HFF-Myc (cell line): Measurements from ENCODE around the gene USP44.

Experiments
- DNase-seq: peaks from one replicate; pipeline ENCODE4 v3.0.0-alpha.2; 2011; ENCODE audit warnings: low read depth; ENCODE audit errors: extremely low read depth
- H3K4me3 ChIP-seq: replicated peaks from 2 replicates; pipeline ENCODE4 v1.5.1; 2011; ENCODE audit warnings: low read depth, mild to moderate bottlenecking, control low read depth, low read length
- TF ChIP-seq, protein P1 (sequence below): IDR thresholded peaks from 2 replicates; pipeline ENCODE4 v1.5.1; 2012; ENCODE audit warnings: mild to moderate bottlenecking, low read depth, low read length, control low read depth; ENCODE audit errors: missing control alignments

USP44 gene

DNA sequence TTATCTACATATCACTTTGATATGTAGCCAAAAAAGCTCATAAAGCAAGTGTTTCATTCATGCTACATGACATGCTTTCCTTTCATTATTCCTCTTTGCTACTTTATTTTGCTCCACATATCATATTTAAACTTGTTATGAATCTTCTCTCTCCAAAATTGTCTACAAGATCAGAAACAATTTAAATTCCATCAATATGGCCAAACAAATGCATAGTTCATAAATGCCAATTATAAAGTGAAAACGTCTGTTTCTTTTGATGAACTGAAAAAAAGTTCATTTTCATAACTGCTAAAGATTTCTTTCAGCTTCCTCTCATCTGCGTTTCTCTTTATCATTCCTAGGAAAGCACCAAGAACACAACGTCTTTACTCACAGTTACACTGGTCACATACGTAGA, 22.8 kb downstream of the USP44 start:
- TF ChIP-seq, protein P1, sequence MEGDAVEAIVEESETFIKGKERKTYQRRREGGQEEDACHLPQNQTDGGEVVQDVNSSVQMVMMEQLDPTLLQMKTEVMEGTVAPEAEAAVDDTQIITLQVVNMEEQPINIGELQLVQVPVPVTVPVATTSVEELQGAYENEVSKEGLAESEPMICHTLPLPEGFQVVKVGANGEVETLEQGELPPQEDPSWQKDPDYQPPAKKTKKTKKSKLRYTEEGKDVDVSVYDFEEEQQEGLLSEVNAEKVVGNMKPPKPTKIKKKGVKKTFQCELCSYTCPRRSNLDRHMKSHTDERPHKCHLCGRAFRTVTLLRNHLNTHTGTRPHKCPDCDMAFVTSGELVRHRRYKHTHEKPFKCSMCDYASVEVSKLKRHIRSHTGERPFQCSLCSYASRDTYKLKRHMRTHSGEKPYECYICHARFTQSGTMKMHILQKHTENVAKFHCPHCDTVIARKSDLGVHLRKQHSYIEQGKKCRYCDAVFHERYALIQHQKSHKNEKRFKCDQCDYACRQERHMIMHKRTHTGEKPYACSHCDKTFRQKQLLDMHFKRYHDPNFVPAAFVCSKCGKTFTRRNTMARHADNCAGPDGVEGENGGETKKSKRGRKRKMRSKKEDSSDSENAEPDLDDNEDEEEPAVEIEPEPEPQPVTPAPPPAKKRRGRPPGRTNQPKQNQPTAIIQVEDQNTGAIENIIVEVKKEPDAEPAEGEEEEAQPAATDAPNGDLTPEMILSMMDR, result no peak
- DNase-seq, result no peak
- no peak overlapping the region for H3K4me3 ChIP-seq

DNA sequence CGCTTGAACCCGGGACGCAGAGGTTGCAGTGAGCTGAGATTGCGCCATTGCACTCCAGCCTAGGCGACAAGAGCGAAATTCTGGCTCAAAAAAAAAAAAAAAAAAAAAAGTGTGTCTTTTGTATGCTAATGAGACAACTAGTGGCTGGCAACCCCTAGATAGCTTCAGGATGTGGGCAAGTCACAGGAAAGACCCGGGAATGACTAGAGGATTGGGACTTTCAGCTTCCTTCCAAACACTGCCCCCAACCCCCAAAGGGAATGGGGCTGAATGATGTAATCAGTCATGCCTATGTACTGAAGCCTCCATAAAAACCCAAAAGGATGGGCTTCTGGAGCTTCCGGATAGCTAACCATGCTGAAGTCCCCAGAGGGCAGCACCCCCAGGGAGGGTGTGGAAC, 28.6 kb downstream of the USP44 start:
- no peak for DNase-seq
- TF ChIP-seq, protein P1, result no peak
- no peak overlapping the region for H3K4me3 ChIP-seq

DNA sequence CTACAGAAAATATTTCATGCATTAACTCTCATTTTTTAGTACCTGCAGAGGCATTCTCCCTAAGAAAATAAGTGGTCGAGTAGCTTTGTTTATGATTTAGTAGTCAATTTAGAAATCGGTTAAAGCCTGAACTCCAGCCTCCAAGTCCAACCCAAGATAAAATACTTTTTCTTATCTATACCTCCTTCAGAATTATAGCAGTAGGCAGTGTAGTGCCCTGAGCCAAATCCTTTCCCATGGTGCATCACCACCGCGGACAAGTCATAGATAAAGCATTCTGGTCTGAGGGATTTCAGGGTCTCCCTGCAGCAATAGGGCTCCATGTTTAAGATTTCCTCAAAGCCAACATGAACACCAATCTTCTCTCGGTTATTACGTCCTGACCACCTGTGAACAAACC, 30.5 kb downstream of the USP44 start:
- no peak overlapping the region for H3K4me3 ChIP-seq
- DNase-seq, result no peak
- TF ChIP-seq, protein P1, result no peak

DNA sequence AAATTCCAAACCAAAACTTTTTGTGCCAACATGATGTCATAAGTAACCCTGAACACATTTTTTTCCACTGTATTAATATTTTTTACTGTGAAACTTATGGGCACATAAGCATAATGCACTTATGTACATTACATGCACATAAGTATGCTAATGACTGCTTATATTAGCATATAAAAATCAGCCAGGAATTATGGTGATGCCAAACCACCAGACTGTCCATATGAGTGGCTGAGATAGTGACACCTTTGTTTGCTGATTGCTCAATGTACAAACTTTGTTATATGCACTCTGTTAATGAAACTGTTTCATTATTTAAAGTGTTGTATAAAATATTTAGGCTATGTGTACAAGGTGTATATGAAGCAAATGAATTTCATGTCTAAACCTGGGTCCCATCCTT, 32.3 kb downstream of the USP44 start:
- no peak for DNase-seq
- TF ChIP-seq, protein P1, result no peak
- H3K4me3 ChIP-seq, result no peak overlapping the region

DNA sequence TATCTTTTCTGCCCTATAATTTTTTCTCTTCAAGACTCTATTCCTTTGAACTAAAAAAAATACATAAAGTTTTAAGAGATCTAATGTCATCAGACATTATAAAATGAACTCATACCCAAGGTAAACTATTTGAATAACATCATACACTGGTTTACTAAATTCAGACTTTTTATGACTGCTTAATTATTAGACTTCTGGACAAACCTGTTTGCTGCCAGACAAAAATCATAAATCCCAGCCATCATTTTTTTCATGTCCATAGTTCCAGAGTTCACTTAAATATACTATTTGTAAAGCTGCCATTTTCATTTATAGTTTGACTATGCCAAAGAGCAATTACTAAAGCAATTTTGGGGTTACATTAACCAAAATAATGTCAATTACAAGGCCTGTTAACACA, 34.0 kb downstream of the USP44 start:
- TF ChIP-seq, protein P1, result no peak
- DNase-seq, result no peak
- no peak overlapping the region for H3K4me3 ChIP-seq

DNA sequence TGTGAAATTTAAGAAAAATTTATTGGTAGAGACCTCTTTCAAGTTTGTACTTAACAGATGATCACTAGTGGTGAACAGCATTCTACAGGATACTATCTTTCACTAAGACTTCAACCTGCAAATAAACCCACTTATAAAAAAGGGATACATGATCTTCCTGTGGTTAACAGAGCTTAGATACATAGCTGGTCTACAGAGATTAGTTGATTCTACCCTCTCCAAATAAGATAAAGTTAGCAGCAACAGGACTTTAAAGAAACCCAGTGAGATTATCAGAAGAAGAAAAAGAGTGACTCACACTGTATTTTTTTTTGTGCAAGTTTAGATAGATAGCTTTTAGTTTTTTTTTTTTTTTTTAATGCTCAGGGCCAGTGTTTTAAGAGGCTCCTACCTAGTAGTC, 34.5 kb downstream of the USP44 start:
- DNase-seq, result no peak
- TF ChIP-seq, protein P1, result no peak
- H3K4me3 ChIP-seq, result no peak overlapping the region

DNA sequence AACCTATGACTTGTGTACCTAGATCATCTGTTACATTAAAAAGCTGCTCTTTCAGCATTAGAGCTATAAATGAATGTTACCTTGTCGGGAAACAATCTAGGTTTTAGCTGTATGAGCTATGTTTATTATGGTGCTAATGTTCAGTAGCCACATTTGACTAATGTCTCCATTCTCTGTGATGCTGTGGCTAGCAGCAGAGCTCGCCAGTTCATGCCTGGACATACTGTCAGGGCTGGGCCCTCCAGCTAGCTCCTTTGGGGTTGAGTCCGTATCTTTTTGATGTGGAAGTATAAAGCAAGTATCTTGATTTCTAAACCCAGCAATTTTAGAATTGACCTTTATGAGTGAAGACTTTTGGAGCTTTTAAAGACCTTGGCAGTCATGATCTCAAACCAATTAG, 36.1 kb downstream of the USP44 start:
- DNase-seq, result no peak
- no peak overlapping the region for H3K4me3 ChIP-seq
- TF ChIP-seq, protein P1, result no peak
